HT1080 (cell line): ENCODE data around the gene SHPK. TPM values are rescaled to one million over a fixed set of nuclear protein-coding genes. Genes with fewer than 3 reads are reported as not detected.

Experiments
- DNase-seq: peaks from one replicate; pipeline ENCODE4 v3.0.0-alpha.2; 2015; ENCODE audit warnings: low read depth
- polyA plus RNA-seq, 2 experiments: library from polyadenylated mRNA; depleted of rRNA; stranded (reverse); fragments of >200 nt; gene quantifications; 2 replicates each; pipeline ENCODE4 v1.2.3, GENCODE V29; 2015
- total RNA-seq: library from RNA; depleted of rRNA; stranded (reverse); fragments of >200 nt; shearing (Covaris generic); gene quantifications from 2 replicates; pipeline ENCODE4 v1.2.3, GENCODE V29; 2014; rRNA removed

Gene SHPK, protein sequence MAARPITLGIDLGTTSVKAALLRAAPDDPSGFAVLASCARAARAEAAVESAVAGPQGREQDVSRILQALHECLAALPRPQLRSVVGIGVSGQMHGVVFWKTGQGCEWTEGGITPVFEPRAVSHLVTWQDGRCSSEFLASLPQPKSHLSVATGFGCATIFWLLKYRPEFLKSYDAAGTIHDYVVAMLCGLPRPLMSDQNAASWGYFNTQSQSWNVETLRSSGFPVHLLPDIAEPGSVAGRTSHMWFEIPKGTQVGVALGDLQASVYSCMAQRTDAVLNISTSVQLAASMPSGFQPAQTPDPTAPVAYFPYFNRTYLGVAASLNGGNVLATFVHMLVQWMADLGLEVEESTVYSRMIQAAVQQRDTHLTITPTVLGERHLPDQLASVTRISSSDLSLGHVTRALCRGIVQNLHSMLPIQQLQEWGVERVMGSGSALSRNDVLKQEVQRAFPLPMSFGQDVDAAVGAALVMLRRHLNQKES
- total RNA-seq, result 24.7 and 31.2 TPM in 2 replicates
- 12.1 and 13.4 TPM in 2 replicates for polyA plus RNA-seq (2015; cell fraction: cytosol; rRNA removed)
- polyA plus RNA-seq (2015; cell fraction: nucleus; rRNA removed), result 19.2 and 19.4 TPM in 2 replicates

DNA sequence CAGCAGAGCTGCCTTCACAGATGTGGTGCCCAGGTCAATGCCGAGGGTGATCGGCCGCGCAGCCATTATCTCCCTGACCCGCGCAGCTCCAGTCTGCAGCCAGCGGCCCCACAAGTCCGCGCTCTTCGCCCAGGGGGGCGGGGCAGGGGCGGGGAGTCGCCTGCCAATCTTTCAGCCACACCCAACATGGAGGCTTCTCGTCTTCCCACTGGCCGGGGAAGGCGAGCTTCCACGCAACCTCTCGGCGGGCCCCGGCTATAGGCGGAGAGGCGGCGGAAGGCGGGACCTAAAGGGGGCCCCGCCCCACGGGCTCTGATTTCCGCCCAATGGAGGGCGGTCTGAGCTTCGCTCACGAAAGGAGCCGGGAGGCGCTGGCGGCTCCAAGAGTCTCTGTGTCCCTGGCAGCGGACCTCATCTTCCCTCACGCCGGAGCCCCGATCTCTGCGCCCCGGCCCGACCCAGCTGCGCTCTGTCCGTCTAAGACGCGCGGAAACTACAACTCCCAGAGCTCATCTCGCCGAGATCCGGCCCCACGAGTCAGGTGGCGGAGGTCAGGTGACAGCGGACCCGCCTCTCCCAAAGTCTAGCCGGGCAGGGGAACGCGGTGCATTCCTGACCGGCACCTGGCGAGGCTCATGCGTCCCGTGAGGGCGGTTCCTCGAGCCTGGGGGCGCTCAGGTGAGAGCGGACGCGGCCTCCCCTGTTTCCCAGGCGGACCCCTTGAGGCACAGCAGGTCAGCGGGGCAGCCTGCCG lies at the start of gene SHPK, which contains the start of gene CTNS:
Gene SHPK (minus strand): TSS at position 97 of the 754 bp plus-strand sequence. CDS start 31 bp downstream, at position 66.
Gene CTNS (plus strand): TSS at position 607 of the 754 bp plus-strand sequence. CDS start 3,447 bp downstream, outside the sequence.
- DNase-seq, result peak; percentile 97

DNA sequence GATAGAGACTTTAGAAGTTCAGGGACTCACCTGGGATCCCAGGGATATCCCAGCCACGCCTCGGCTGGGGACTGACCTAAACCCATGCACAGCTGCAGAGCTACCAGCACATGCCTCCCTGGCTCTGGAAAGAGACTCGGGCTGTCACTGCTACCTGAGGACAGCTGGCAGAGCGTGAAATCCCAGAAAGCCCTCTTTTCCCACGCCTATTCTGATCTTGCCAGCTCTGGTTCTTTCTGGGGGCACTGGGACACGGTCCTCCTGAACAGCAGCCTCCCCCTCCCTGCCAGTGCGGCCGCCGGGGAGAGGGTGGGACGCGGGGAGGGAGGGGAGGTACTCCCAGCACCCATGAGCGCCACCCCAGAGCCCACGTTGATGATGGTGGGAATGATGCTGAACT lies 49.1 kb upstream of the SHPK start:
- no peak for DNase-seq

DNA sequence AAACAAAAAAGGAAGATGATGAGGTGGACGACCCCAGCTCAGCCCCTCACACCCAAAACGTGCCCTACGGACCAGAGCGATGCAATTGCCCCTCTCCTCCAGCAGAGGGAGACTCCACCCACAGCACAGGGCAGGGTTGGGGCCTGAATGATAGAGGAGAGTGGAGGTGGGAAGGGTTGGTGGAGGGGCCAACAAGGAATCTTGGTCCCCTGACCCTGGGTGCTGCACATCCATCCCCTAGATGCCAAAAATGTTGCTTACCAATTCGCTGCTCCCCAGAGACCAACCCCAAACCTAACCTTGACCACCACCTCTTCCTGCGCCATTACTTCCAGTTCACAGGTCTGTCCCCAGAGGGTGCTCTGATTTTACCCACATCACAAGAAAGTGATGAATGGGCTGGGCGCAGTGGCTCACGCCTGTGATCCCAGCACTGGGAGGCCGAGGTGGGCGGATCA lies 47.0 kb upstream of the SHPK start:
- peak; percentile 32 for DNase-seq

DNA sequence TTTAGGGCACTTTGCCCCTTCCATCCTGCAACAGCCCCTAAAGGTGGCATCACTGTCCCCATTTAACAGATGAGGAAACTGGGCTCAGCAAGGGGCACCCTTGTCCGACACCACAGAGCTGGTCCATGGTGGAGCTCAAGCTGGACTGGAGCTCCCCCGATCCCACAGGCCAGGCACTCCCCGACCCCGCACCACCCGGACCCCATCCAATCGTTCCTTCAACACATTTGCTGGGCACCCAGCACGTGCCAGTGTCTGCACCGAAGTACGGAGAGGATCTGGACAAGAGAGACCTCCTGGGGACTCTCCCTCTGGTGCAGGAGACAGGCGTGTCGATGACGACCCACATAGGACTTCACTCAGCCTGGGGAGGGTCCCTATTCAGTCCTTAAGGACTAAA lies 46.0 kb upstream of the SHPK start:
- no peak for DNase-seq

DNA sequence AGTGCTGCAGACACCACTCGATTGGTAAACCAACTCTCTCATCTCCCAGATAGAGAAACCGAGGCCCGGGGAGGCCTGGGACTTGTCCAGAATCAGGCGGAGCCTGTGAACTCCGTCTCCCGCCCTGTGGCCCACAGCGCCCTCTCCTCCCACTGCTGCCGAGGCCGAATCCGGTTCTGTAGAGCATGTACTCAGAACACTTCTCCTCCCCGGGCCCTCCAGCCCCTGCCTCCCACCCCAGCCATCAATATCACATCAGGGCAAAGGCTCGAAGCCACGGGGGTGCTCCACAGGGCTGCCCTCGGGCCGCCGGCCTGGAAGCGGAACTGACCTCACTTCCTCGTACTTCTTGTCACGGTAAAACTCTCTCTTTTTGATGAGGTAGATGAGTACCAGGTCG lies 45.5 kb upstream of the SHPK start:
- no peak for DNase-seq

DNA sequence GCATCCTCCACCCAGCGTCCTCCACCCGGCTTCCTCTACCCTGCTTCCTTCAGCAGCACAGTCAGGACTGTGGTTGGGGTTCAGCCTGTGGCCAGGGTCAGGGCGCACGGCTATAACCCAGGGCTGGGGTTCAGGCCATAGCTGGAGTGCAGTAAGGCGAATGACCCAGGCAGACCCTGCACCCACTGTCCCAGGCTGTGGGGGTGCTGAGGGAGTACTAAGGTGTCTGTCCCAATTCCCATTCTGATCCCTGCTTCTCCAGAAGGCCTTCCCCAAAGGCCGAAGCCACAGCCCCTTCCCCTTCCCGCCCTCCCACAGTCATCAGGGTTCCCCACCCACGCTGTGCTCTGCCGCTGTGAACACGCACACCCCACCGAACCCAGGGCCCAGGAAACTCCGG lies 45.0 kb upstream of the SHPK start:
- no peak for DNase-seq

DNA sequence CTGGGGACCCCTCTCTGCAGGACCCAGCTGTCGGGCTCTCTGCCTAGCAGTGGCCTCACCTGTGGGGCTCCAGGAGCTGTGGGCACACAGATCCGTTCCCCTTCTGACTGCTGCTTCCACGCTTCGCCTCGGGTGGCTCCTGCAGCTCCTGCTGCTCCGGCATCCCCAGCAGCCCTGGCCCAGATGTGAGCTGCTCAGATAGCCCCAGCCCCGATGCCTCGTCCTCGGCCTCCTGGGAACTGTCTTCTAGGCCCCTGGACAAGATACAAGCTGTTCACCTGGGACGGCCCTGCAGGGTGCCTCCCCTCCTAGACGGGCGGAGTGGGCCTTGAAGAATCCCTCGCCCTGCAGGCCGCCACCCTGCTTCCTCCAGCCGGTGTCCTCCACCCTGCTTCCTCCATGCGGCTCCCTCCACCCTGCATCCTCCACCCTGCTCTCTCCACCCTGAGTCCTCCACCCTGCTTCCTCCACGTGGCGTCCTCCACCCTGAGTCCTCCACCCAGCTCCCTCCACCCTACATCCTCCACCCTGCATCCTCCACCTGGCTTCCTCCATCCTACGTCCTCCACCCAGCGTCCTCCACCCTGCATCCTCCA lies 43.6 kb upstream of the SHPK start:
- no peak for DNase-seq

DNA sequence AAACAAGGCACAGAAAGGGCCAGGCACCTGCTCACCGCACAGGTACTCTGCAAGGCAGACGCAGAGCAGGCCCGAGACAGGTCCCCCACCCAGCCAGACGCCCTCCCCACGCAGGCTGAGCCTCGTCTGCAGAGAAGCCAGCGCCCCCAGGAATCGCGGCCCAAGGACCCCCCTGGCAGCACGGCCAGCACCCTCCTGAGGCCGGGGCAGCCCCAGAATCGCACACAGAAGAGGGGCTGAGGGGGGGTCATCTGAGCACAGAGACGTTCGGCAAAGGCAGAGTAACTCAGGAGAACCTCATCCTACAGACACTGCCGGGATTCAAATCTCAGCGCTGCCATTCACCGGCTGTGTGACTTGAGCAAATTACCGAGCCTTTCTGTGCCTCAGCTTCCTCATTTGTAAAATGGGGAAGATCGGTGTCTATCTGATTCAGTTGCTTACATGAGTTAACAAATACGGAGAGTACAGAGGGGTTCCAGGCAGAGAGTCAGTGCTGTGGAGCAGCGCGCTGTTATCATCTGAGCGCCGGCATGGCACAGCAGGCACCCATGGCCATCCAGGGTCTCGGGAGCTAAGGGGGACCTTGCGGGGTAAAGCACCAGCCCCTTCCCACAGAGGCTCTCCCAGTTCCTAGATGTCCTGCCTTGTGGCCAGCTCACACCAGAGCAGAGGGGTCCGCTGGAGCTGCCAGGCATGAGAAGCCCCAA lies 42.9 kb upstream of the SHPK start:
- no peak for DNase-seq

DNA sequence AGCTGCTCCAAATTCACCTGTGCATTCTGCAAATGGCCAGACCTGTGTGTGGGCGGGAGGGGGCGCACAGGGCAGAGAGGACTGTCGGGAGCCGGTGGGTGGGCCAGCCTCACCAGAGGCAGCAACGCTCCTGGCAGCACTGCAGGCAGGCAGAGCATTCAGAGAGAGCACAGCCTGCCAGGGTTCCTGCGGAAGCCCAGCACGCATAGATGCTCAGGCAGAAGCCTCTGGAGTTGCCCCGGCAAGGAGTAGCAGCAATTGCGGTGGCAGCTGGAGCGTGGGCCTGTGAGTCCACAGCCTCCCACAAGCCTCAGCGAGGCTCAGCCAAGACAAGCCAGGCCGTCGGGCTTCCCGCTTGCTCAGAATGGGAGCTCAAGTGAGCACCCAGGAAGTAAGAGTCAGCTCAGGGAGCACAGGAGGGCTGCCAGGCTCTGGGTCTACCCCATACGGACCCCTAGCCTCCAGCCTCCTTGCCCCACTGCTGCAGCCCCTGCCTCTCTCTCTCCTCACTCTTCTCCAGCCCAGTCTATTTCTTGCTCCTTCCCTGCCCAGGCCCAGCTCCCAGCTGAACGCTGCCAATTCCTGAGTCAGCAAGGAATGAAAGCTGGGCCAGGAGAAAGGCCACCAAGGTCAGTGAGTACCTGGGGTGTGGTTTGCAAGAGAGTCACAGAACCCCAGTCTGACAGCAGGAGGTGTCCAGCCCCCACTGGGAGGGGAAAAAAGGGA lies 42.2 kb upstream of the SHPK start:
- peak; percentile 22 for DNase-seq

DNA sequence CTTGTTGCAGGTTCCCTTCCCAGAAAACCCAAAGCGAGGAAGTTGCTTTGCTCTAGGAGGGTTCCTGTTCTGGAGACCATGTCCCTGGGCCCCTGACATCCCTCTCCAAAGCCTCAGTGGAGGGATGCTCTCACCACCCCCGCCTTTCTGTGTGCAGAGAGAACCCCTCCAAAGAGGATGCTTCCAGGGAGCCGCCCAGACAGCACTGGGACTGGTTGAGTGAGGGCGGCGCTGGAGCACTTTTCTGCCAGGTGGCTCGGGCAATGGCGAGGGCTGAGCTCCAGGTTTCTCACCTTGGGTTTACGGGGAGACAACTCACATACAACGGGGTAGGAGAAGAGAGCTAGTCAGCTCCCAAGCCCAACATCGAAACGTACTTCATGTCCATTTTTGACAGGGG lies 39.8 kb upstream of the SHPK start:
- no peak for DNase-seq

DNA sequence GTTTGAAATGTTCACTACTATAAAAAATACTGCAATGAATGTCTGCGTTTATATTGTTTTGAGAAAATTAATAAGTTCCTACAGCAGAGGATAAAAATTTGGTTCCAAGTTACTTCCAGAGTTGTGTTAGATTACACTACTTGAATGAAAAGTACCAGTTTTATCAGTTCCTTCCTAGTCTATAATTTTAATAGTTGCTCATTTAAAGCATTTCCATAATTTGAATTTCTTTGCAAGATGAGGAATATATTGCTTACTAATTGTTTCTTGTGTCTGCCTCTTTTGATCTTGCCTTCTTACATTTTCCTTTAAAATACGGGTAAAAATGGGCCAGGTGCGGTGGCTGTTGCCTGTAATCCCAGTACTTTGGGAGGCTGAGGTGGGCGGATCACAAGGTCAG lies 36.5 kb upstream of the SHPK start:
- DNase-seq, result no peak

DNA sequence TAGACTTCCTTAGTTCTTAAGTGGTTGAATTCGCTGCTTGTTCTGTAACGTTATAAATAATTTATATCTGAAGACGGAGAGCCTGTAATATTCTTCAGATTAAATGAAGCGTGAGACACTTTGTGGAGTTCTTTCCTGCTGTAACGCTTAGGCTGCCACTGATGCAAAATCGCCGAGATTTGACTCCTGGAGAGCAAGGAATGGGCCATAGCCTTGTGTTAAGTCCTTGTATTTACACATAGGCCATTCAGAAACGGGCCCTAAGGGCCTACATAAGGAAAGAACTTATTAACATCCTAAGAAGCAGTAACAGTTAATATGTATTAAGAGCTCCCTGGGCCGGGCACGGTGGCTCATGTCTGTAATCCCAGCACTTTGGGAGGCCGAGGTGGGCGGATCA lies 33.5 kb upstream of the SHPK start:
- DNase-seq, result no peak

DNA sequence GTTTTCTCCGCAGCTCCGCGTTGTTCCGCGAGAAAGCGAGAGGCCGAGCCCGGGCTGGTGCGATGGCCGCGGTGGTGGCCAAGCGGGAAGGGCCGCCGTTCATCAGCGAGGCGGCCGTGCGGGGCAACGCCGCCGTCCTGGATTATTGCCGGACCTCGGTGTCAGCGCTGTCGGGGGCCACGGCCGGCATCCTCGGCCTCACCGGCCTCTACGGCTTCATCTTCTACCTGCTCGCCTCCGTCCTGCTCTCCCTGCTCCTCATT lies 33.0 kb upstream of the SHPK start:
- no peak for DNase-seq

DNA sequence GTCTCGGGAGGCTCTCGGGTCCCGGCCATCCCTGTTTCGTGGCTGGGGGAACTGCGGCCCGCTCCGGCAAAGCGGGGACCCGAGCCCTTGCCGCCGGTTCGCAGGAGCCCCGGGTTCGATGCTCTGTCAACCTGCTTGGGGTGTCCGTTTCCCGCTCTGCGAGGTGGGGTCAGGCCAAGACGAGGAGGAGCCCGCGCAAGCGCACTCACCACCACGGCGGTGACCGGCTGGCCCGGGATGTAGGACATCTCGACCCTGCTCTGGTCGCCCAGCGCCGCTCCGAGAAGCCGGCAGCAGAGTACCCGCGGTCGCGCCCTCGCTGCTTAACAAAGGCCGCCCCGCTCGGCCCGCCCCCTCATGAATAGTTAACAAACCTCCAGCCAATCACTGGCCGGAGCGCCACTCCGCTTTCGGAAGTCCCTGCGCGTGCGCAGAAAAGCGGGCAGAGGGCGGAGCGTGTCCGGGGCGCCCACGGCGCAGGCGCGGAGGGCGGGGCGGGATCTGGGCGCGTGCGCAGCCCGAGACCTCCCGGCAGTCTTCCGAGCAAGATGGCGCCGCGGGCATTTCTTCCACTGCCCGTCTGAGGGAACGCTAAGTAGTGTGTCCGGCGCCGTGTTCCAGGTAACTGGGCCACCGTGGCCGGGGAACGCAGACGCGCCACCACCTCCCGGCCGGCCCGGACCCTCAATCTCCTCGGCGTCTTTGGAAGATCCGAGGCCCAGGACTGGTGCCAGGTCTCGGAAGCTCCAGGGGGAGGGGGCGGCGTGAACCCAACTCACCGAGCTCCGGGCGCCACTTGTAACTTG lies 32.4 kb upstream of the SHPK start, which contains the start of the genes EMC6 and TAX1BP3:
Gene EMC6 (plus strand): TSS at position 534 of the 806 bp plus-strand sequence. CDS start 335 bp downstream, outside the sequence.
Gene TAX1BP3 (minus strand): TSS at position 300 of the 806 bp plus-strand sequence. CDS start 52 bp downstream, at position 248.
- DNase-seq, result peak; percentile 97

DNA sequence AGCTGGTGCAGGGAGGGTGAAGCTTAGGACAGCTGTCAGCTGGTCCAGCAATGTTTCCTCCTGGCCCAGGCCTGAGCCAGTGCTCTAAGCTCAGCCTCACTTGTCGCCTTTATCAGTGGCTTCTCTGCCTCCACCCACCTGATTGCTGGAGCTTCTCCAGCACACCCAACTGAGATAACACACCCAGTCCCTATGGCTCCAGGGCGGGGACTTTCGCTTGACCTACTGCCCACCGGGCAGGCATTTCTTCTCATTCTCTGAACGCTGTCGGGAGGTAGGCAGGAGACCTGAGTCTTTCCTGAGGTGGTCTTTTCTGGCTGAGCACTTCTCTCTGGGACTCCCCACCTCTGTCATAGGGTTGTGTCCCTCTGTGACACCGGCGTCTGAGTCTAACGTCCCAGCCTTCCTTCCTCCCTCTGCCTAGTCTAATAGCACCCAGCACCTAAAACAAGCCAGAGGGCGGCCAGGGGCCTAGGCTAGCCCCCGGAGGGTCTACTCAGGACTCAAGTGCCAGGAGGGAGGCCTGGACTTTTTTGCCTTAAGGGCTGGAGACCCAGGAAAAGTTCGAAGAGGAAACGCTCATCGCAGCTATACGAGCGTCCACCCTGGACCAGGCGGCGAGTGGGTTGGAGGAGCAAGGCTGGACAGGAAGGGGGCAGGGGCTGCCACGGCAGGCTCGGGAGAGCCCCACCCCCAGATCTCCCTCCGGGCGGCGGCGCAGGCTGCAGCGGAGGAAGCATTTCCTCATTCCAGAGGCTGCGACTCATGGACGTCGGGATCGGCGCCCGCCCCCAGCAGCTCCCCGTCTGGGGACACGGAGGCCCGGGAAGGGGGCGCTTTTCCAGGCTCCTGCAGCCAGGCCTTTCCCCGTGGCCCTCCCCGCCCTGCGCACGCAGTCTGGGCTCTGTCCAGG lies 31.6 kb upstream of the SHPK start:
- peak; percentile 91 for DNase-seq

DNA sequence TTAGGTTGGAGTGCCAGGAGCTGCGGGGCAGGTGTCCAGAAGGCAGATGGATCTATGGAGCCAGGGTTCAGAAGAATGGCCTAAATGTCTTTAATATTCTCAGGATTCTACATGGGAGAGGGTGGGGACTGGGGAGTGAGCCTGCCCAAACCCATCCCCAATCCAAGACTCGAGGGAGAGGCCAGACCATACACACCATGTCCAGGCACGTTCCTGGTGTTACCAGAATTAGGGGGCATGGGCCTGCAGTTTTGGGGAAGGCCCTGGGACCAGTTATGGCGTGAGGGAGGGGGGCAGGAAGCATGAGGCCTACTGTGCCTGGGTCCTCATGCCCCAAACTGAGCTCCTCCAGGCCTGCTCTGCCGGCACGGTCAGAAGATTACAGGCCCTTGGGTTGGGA lies 30.5 kb upstream of the SHPK start:
- no peak for DNase-seq

DNA sequence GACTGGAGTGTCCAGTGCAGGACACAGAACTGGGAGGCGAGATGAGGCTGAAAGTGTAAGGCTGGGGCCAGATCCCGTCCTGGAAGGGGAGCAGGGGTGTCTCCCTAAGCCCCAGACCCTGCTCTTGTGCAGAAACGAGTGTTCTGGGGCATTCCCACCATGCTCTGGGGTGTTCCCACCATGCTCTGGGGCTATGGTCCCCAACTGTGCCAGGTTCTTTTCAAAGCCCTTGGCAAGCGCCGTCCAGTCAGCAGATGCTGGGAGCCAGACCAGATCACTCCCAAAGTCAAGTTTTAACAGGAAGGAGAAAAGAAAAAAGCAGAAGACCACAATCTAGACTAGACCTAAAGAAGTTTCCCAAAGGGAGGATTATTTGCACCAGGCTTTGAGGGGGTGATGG lies 29.8 kb upstream of the SHPK start:
- no peak for DNase-seq
